DOHH2 (cell line): ENCODE results near the gene DAZAP1.

Experiments used
- EZH2phosphoT487 ChIP-seq: fragments of 200-600 bp; sonication (generic); IDR thresholded peaks from 2 replicates; pipeline ENCODE4 v1.6.1; 2017; ENCODE audit warnings: borderline replicate concordance, mild to moderate bottlenecking, antibody characterized with exemption, low read length, moderate library complexity, mixed read lengths
- TF ChIP-seq, protein P1 (sequence below): fragments of 200-600 bp; sonication (generic); IDR thresholded peaks from one replicate; pipeline ENCODE4 v1.5.1; 2014; ENCODE audit warnings: antibody characterized with exemption, mild to moderate bottlenecking, low read depth, low read length; ENCODE audit not compliant: poor library complexity, severe bottlenecking

- TF ChIP-seq, protein P1, sequence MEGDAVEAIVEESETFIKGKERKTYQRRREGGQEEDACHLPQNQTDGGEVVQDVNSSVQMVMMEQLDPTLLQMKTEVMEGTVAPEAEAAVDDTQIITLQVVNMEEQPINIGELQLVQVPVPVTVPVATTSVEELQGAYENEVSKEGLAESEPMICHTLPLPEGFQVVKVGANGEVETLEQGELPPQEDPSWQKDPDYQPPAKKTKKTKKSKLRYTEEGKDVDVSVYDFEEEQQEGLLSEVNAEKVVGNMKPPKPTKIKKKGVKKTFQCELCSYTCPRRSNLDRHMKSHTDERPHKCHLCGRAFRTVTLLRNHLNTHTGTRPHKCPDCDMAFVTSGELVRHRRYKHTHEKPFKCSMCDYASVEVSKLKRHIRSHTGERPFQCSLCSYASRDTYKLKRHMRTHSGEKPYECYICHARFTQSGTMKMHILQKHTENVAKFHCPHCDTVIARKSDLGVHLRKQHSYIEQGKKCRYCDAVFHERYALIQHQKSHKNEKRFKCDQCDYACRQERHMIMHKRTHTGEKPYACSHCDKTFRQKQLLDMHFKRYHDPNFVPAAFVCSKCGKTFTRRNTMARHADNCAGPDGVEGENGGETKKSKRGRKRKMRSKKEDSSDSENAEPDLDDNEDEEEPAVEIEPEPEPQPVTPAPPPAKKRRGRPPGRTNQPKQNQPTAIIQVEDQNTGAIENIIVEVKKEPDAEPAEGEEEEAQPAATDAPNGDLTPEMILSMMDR, result no peak
- no peak for TF ChIP-seq EZH2phosphoT487
These were observed 9.8 kb downstream of the DAZAP1 start for GRCh38 chr19:1417145-1417544.
